Heart left ventricle (tissue), 16 donors: ENCODE results near the gene PLPP1. TPM values are rescaled to one million over a fixed set of nuclear protein-coding genes. Genes with fewer than 3 reads are reported as not detected.

Experiments
- ATAC-seq, 4 donors: fragments of 200-7000 bp; cut with Tn5 transposase; one replicate each; pipeline ENCODE4 v1.9.1; 2020 to 2022; ENCODE audit warnings: moderate library complexity in 4 of 4, mild to moderate bottlenecking in 3 of 4, moderate number of reproducible peaks in 1 of 4
- DNase-seq, 5 donors: peaks; one replicate each; pipeline ENCODE4 v3.0.0-alpha.2; 2020
- H3K27ac ChIP-seq, 12 donors: fragments of 200-600 bp; sonication (generic) in 4 of 12; one replicate each; pipeline versions ENCODE4 v1.5.0 to v1.8.0; 2016 to 2022; ENCODE audit warnings: mild to moderate bottlenecking in 2 of 12
- H3K27me3 ChIP-seq, 9 donors: fragments of 200-600 bp; sonication (generic) in 2 of 9; one replicate each; pipeline versions ENCODE4 v1.5.1 to v1.8.0; 2016 to 2022; ENCODE audit warnings: mild to moderate bottlenecking in 3 of 9
- H3K36me3 ChIP-seq, 9 donors: fragments of 200-600 bp; sonication (generic) in 2 of 9; one replicate each; pipeline versions ENCODE4 v1.5.0 to v1.8.0; 2018 to 2022; ENCODE audit warnings: mild to moderate bottlenecking in 2 of 9
- H3K4me1 ChIP-seq, 12 donors: fragments of 200-600 bp; sonication (generic) in 4 of 12; one replicate each; pipeline versions ENCODE4 v1.5.0 to v1.8.0; 2016 to 2022; ENCODE audit warnings: mild to moderate bottlenecking in 3 of 12
- H3K4me3 ChIP-seq, 12 donors: fragments of 200-600 bp; sonication (generic) in 4 of 12; one replicate each; pipeline versions ENCODE4 v1.5.0 to v1.8.0; 2017 to 2022; ENCODE audit warnings: mild to moderate bottlenecking in 9 of 12, moderate library complexity in 4 of 12
- H3K9me3 ChIP-seq, 12 donors: fragments of 200-600 bp; sonication (generic) in 4 of 12; one replicate each; pipeline versions ENCODE4 v1.5.0 to v1.8.0; 2016 to 2022; ENCODE audit warnings: mild to moderate bottlenecking in 1 of 12
- POLR2A ChIP-seq, 2 donors: fragments of 450-650 bp; IDR thresholded peaks; one replicate each; pipeline ENCODE4 v1.6.1; 2017; ENCODE audit warnings: antibody characterized with exemption in 2 of 2, mild to moderate bottlenecking in 2 of 2, moderate library complexity in 2 of 2
- WGBS, 4 donors: extraction: QIAGEN DNeasy Blood & Tissue Kit in 2 of 4; methylation state at CpG; one replicate each; pipeline versions ENCODE4 v1.1.5 to v1.1.7; 2013 to 2018; 5-methylcytosine and 5-hydroxymethylcytosine counted together
- intact Hi-C, 10 donors: fragments of 100-400 bp; cut with DNase I; formaldehyde crosslinking; loops; one replicate each; pipeline versions ENCODE4 v1.11.1 to v1.14.2; 2022
- polyA plus RNA-seq, 2 donors: library from polyadenylated mRNA; stranded (reverse); fragments of 200-250 nt; gene quantifications; one replicate each; pipeline ENCODE4 v1.2.3, GENCODE V29; 2013
- total RNA-seq, 9 donors: library from RNA; depleted of rRNA in 2 of 9; stranded (reverse); fragments of >200 nt in 2 of 9; fragmentation: NEBNext Ultra II Directional in 3 of 9; extraction: Animal tissue kit (Norgen Biotek cat#: 25700) in 3 of 9; gene quantifications; one replicate each; pipeline versions ENCODE4 v1.1.0 to v1.2.4, GENCODE V29; 2016 to 2023
- TF ChIP-seq, protein P1 (sequence below), 12 donors: fragments of 200-600 bp; sonication (generic) in 4 of 12; IDR thresholded peaks; one replicate each; pipeline versions ENCODE4 v1.5.0 to v1.8.0; 2018 to 2022; ENCODE audit warnings: antibody characterized with exemption in 12 of 12, mild to moderate bottlenecking in 5 of 12
- donor health status: ischemic (EF 13 %, LVEDD 7.1; RV severe dilation, severe dysfunction).
- donor health status: healthy with polysubstance abuse.
- donor health status: DM: no; HTN: yes; CAD: no.
- donor health status: DM: no; HTN: no; CAD: no.
- donor health status: ischemic (EF 25% LVEDD 6.9; RV normal size, moderate dysfunction).
- donor health status: ischemic (EF 25% LVEDD 5.7; RV mildly dilated, moderate dysfunction).
- donor health status: healthy.
- donor health status: DM: yes; HTN: yes; CAD: no.
- donor health status: ischemic (EF 35%, LVEDD 5.7; RV mildly dilated, moderate dysfunction).
- donor health status: nonischemic (EF 11% LVEDD 7.7; RV severe dilation, severe dysfunction).
- donor health status: DM: yes; HTN: yes; CAD: no.
- donor health status: PGD.
- donor health status: ischemic (EF 29% LVEDD 5.4; RV normal size, mild dysfunction).
- donor health status: nonischemic (EF 23%, LVEDD 6.1; RV moderate dilation, normal function).

The PLPP1 gene
- total and polyA plus RNA-seq, 11 donors: 64.9 to 223 (median 81.5) TPM

DNA sequence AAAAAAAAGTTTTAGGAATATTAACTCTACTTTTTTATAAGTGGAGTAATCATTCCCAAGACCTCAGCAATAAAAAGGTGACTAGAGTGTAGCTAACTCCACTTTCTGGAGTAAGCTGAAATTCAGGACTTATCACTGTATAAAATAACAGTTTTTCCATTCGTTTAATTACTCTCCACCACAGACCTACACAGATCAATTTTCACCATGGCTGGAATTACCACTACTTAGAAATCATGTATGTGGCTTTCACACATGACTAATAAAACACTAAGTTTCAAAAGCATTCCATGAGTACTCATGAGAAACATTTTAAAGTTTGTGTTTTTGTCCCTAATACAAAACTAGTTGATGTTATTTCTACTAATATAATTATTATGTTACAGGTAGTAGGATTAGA lies 9.9 kb downstream of the PLPP1 start:
- H3K9me3 ChIP-seq: no peaks in the 10 kb centered on the region
- no peak for TF ChIP-seq POLR2A (IDR thresholded peaks at IDR 0.05)
- TF ChIP-seq, protein P1, sequence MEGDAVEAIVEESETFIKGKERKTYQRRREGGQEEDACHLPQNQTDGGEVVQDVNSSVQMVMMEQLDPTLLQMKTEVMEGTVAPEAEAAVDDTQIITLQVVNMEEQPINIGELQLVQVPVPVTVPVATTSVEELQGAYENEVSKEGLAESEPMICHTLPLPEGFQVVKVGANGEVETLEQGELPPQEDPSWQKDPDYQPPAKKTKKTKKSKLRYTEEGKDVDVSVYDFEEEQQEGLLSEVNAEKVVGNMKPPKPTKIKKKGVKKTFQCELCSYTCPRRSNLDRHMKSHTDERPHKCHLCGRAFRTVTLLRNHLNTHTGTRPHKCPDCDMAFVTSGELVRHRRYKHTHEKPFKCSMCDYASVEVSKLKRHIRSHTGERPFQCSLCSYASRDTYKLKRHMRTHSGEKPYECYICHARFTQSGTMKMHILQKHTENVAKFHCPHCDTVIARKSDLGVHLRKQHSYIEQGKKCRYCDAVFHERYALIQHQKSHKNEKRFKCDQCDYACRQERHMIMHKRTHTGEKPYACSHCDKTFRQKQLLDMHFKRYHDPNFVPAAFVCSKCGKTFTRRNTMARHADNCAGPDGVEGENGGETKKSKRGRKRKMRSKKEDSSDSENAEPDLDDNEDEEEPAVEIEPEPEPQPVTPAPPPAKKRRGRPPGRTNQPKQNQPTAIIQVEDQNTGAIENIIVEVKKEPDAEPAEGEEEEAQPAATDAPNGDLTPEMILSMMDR (IDR thresholded peaks at IDR 0.05): no peak
- intact Hi-C loops: loop anchor here in 2 of 10 donors (5.0 to 10.0 kb wide), 2 partner anchors 100 to 103 kb away; no protein-coding TSS in a partner anchor
- WGBS, 4 donors: 65 to 85% (median 80%) methylated on average over 1 of the region's 1 CpG
- no peak overlapping the region for H3K27ac ChIP-seq
- DNase-seq (no peak), ATAC-seq (no peak)
- H3K36me3 ChIP-seq: peaks cover 0 to 7% (median 0%) of the 10 kb centered on the region in 9 donors
- no peaks in the 10 kb centered on the region for H3K27me3 ChIP-seq
- no peak overlapping the region for H3K4me3 ChIP-seq
- peaks cover 0 to 70% (median 24%) of the 10 kb centered on the region in 12 donors for H3K4me1 ChIP-seq

DNA sequence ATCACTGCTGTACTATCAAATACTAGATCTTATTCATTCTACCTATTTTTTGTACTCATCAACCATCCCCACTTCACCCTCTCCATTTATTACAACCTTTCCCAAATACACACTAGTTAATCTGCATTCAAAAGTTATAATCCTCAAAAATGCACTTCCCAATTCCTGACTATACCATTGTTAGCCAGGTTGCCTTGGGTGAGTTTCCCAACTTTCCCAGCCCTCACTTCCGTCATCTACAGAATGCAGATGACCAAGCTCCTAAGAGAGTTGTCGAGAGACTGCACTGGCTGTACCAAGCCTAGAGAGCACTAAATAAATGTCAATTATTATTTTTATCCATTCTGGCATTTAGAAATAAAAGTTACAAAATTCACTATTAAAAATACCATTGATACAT lies 11.5 kb downstream of the PLPP1 start:
- Histone ChIP-seq H3K36me3 (peaks cover 0 to 7% (median 0%) of the 10 kb centered on the region in 9 donors), H3K27ac (no peak overlapping the region), H3K4me1 (peaks cover under 1 to 68% (median 20%) of the 10 kb centered on the region in 12 donors), H3K4me3 (no peak overlapping the region), H3K27me3 (no peaks in the 10 kb centered on the region), H3K9me3 (no peaks in the 10 kb centered on the region)
- no peak for ATAC-seq
- no peak for DNase-seq
- intact Hi-C loops: loop anchor here in 2 of 10 donors (5.0 to 10.0 kb wide), 2 partner anchors 98 to 101 kb away; no protein-coding TSS in a partner anchor
- TF ChIP-seq, protein P1 (IDR thresholded peaks at IDR 0.05): no peak
- TF ChIP-seq POLR2A (IDR thresholded peaks at IDR 0.05): no peak
- WGBS, 4 donors: 84 to 90% (median 84%) methylated on average over 2 of the region's 2 CpGs

DNA sequence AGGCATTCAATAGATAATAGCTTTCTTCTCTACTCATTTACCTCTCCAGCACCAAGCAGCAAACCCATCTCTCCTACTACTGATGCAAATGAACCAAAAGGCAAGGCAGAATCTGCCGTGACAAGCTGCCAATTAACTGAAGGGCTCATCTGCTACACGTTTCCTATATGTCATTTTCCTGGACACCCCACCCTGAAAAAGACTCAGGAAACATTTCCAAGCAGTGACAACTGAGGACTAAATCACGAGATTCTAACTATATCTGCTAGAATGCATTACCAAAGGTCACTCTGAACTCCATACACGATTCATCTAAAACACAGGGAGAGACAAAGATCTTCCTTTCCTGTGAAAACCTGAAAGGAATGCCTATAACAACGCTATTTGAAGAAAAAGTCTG lies 12.9 kb downstream of the PLPP1 start:
- WGBS, 4 donors: 11 to 30% (median 19%) methylated on average over 5 of the region's 5 CpGs
- peak in 2 of 4 donors; percentile 37 to 63 for ATAC-seq

DNA sequence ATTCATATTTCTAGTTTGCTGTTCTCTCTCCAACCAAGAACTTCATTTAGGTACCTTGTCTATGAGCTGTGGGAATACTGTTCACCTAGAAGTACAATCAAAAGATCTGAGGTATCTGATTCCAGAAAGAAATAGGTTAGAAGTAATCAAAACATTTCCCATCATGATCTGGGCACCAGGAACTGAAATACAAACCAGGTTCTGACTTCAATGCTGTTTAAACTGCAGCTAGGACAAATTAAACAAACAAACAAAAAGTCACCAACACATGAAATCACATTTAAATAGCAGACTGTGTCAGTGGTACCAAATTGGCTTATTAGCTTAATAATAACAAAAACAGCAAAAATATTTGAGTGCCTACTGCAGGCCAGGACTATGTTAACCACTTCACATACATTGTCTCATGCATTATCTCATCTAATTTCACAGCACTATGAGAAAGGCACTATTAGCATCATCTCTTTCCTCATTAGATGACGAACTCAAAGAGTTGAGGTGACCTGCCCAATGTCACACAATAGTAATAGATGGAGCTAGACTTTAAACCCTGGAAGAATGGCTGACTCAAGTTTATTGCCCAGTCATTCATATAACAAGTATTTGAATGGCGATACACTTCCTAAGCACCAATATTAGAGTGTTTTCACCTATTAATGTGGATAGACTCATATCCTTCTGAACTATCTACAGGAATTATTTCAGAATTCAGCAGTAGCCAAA lies 14.5 kb downstream of the PLPP1 start:
- ATAC-seq (no peak), DNase-seq (no peak)
- Histone ChIP-seq H3K9me3 (no peaks in the 10 kb centered on the region), H3K4me1 (peaks cover 0 to 81% (median 34%) of the 10 kb centered on the region in 12 donors), H3K4me3 (no peak overlapping the region), H3K27me3 (no peaks in the 10 kb centered on the region), H3K27ac (no peak overlapping the region), H3K36me3 (peaks cover 0 to 5% (median 0%) of the 10 kb centered on the region in 9 donors)
- no peak for TF ChIP-seq POLR2A (IDR thresholded peaks at IDR 0.05)
- TF ChIP-seq, protein P1 (IDR thresholded peaks at IDR 0.05): no peak
- intact Hi-C loops: loop anchor here in 2 of 10 donors (5.0 to 10.0 kb wide), 2 partner anchors 95 to 98 kb away; no protein-coding TSS in a partner anchor
- 93 to 98% (median 93%) methylated on average over 2 of the region's 2 CpGs for WGBS, 4 donors

More for the DNA sequence above, 12.9 kb downstream of the PLPP1 start:
- H3K27me3 ChIP-seq: no peaks in the 10 kb centered on the region
- no peaks in the 10 kb centered on the region for H3K9me3 ChIP-seq
- peaks cover 0 to 71% (median 22%) of the 10 kb centered on the region in 12 donors for H3K4me1 ChIP-seq
- intact Hi-C loops: loop anchor here in 2 of 10 donors (5.0 to 10.0 kb wide), 2 partner anchors 97 to 100 kb away; no protein-coding TSS in a partner anchor
- H3K27ac ChIP-seq: peak overlapping the region in 5 of 12 donors; percentile 11 to 36 (median 14)
- no peak for DNase-seq
- H3K36me3 ChIP-seq: peaks cover 0 to 5% (median 0%) of the 10 kb centered on the region in 9 donors
- no peak for TF ChIP-seq POLR2A (IDR thresholded peaks at IDR 0.05)
- TF ChIP-seq, protein P1 (IDR thresholded peaks at IDR 0.05): no peak
- no peak overlapping the region for H3K4me3 ChIP-seq
